Measurements from ENCODE around the gene ANXA3. TPM values are rescaled to one million over a fixed set of nuclear protein-coding genes. Genes with fewer than 3 reads are reported as not detected.

The ANXA3 gene
- total RNA-seq, 1 donor from 2014 or later = 87.2 TPM

DNA sequence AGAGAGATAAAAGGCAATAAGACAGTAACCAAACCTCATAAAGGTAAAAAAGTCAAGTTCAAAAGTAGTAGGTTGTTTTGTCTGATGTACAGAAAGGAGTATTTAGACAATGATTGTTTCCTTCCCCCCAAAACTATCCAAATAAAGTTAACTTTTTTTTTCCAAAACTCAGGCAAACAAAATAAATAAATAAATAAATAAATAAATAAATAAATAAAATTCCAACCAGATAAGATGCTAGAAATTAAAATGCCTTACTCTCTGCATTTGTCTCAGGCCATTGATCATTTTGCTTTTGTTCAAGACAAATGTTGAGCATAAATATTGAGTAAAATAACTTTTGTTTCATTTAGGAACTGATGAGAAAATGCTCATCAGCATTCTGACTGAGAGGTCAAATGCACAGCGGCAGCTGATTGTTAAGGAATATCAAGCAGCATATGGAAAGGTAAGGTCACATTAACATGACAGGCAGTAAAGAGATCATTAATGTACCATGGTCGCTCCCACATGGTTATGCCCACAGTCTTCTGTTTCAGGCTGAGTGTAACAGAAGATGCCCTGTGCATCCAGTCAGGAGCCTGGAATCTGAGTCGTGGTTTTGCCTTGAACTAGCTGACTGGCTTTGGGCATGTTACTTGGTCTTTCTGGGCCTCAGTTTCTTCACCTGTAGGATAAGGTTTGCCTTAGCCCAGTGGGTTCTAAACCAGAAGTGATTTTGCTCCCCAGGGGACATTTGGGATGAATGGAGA, 27.3 kb downstream of the ANXA3 start:
- peaks cover 9% of the 10 kb centered on the region for H3K4me1 Mint-ChIP-seq
- H3K4me3 Mint-ChIP-seq = no peak overlapping the region

DNA sequence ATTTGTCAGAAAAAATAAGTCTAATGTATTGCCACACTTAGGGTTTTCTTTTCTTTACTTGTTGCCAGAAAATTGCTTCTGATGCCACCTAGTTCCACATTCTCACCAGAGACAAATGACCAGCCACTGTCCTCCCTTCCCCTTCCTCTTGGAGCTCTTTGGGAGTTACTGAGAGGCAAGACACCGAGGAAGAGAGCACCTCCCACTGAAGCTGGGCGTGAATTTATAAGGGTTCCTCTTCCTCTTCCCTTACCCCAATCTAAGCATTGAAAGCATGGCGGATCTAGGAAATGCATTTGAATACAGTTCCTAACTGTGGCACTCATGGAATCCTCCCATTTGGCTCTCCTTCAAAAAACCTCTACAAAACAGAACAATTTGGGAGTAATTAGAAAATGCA, 30.0 kb downstream of the ANXA3 start:
- no peak overlapping the region for H3K4me3 Mint-ChIP-seq
- peaks cover 30% of the 10 kb centered on the region for H3K36me3 Mint-ChIP-seq
- no peak for DNase-seq (ENCODE audit: low spot score in 2 of 2, unreplicated experiment in 2 of 2)
- peak overlapping the region; percentile 1 for H3K27ac Mint-ChIP-seq
- peaks cover 9% of the 10 kb centered on the region for H3K4me1 Mint-ChIP-seq
- H3K27me3 Mint-ChIP-seq (ENCODE audit: low read depth) = no peaks in the 10 kb centered on the region
- TF ChIP-seq, protein P1, sequence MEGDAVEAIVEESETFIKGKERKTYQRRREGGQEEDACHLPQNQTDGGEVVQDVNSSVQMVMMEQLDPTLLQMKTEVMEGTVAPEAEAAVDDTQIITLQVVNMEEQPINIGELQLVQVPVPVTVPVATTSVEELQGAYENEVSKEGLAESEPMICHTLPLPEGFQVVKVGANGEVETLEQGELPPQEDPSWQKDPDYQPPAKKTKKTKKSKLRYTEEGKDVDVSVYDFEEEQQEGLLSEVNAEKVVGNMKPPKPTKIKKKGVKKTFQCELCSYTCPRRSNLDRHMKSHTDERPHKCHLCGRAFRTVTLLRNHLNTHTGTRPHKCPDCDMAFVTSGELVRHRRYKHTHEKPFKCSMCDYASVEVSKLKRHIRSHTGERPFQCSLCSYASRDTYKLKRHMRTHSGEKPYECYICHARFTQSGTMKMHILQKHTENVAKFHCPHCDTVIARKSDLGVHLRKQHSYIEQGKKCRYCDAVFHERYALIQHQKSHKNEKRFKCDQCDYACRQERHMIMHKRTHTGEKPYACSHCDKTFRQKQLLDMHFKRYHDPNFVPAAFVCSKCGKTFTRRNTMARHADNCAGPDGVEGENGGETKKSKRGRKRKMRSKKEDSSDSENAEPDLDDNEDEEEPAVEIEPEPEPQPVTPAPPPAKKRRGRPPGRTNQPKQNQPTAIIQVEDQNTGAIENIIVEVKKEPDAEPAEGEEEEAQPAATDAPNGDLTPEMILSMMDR (IDR thresholded peaks at IDR 0.05; ENCODE audit: unreplicated experiment) = no peak
- no peaks in the 10 kb centered on the region for H3K9me3 Mint-ChIP-seq

More for the DNA sequence above, 27.3 kb downstream of the ANXA3 start:
- TF ChIP-seq, protein P1 (IDR thresholded peaks at IDR 0.05; ENCODE audit: unreplicated experiment) = no peak
- no peak for DNase-seq (ENCODE audit: low spot score in 2 of 2, unreplicated experiment in 2 of 2)
- H3K27me3 Mint-ChIP-seq (ENCODE audit: low read depth) = no peaks in the 10 kb centered on the region
- H3K36me3 Mint-ChIP-seq = peaks cover 37% of the 10 kb centered on the region
- peaks cover 3% of the 10 kb centered on the region for H3K9me3 Mint-ChIP-seq
- peak overlapping the region; percentile 47 for H3K27ac Mint-ChIP-seq

DNA sequence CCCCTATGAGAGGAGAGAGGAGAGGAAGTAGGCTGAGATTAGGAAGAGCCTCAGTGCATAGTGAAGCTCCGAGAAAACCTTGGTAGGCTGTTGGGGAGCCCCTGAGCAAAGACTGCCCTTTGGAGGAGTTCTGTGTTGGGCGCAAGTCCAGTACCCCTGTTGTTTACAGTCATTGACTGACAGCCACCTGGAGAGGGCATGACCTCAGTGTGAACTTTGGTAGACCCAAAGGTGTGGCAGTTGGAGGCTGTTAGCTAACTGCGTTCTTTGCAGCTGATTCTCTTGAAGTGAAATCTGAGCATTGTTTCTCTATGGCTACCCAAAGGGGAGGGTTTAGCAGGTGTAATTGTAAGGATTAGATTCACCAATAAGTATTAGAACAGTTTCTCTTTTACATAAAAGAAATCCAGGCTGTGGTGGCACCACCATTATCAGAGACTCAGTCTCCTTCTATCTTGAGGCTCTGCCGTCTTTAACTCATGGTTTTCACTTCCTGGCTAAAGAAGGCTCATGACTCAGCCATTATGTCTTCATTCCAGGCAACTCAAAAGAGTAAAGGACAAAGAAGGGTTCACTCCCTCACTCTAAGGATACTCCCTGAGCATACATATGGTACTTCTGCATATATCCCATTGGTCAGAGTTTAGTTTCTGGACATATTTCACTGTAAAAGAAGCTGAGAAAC, 33.4 kb downstream of the ANXA3 start:
- Mint-ChIP-seq H3K4me1 (no peaks in the 10 kb centered on the region), H3K27ac (no peak overlapping the region), H3K27me3 (ENCODE audit: low read depth) (no peaks in the 10 kb centered on the region), H3K9me3 (no peaks in the 10 kb centered on the region), H3K4me3 (no peak overlapping the region), H3K36me3 (peaks cover 34% of the 10 kb centered on the region)
- TF ChIP-seq, protein P1 (IDR thresholded peaks at IDR 0.05; ENCODE audit: unreplicated experiment) = no peak
- DNase-seq (ENCODE audit: low spot score in 2 of 2, unreplicated experiment in 2 of 2) = no peak

DNA sequence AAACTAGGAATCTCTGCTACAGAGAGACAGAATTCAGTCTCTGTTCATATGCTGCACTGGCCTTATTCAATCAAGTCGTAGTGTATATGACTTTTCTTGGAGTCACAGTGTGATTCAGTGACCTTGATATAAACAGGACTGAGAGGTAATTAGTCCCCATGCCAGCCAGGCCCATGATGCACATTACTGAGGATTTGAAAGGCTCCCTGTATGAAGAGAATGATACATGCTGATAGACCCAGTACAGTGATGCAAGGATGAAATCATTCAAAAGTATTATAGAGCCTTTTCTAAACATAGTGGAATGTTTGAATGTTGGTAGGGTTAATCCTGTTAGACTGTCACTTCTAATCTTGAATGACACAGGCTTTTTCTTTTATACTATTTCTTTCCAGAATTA, 34.1 kb downstream of the ANXA3 start:
- no peak for DNase-seq (ENCODE audit: low spot score in 2 of 2, unreplicated experiment in 2 of 2)
- Mint-ChIP-seq H3K27ac (no peak overlapping the region), H3K4me3 (no peak overlapping the region), H3K9me3 (no peaks in the 10 kb centered on the region), H3K4me1 (no peaks in the 10 kb centered on the region), H3K36me3 (peaks cover 32% of the 10 kb centered on the region), H3K27me3 (ENCODE audit: low read depth) (no peaks in the 10 kb centered on the region)
- TF ChIP-seq, protein P1 (IDR thresholded peaks at IDR 0.05; ENCODE audit: unreplicated experiment) = no peak

DNA sequence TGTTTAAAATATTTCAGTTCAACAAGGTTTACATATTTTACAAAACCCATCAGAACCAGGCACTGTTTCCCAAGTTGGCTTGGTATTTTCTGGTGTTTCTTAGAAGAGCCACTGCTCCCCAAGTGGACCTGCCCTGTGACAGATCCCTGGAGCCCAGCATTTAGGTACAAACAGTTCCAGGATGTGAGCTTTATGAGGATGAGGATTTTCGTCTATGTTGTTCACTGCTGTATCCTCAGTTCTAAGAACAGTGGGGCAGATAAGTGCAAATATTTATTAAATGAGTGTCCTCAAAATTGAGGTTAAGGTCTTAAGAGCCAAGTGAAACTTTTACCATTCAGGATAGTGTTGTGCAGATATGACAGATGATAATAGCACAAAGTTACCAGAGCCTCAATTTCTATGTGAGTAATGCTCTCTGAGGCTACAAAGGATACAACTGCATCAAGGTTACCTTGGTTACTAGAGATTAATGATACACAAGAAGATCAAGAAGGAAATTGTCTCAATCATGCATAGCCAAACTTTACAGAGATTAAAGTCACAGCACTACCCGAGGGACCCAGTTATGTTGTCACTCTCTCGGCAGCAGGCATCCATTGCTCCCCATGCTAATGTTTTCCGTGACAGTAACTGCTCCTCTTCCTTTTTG, 37.5 kb downstream of the ANXA3 start:
- H3K36me3 Mint-ChIP-seq = peaks cover 22% of the 10 kb centered on the region
- no peak overlapping the region for H3K4me3 Mint-ChIP-seq
- H3K27ac Mint-ChIP-seq = no peak overlapping the region
- H3K27me3 Mint-ChIP-seq (ENCODE audit: low read depth) = no peaks in the 10 kb centered on the region
- peaks cover 3% of the 10 kb centered on the region for H3K9me3 Mint-ChIP-seq
- no peak for DNase-seq (ENCODE audit: low spot score in 2 of 2, unreplicated experiment in 2 of 2)
- TF ChIP-seq, protein P1 (IDR thresholded peaks at IDR 0.05; ENCODE audit: unreplicated experiment) = no peak
- no peaks in the 10 kb centered on the region for H3K4me1 Mint-ChIP-seq
